HepG2 (cell line): ENCODE measurements around the gene CHPF. TPM values are rescaled to one million over a fixed set of nuclear protein-coding genes. Genes with fewer than 3 reads are reported as not detected.

Experiments used
- ARID2 ChIP-seq: sonication (generic); formaldehyde crosslinking; IDR thresholded peaks from 2 replicates; pipeline ENCODE4 v1.8.1; 2022; ENCODE audit warnings: mild to moderate bottlenecking, missing genetic modification reagents, borderline replicate concordance
- BHLHE40 ChIP-seq: IDR thresholded peaks from 2 replicates; pipeline ENCODE4 v1.6.1; 2011; ENCODE audit warnings: low read length, improper control_type of control experiment
- HNRNPL ChIP-seq: fragments of 200-400 bp; formaldehyde crosslinking; IDR thresholded peaks from 2 replicates; pipeline ENCODE4 v1.6.1; 2017; ENCODE audit warnings: mild to moderate bottlenecking, low read depth, low read length
- KMT2A ChIP-seq: sonication (generic); formaldehyde crosslinking; IDR thresholded peaks from 2 replicates; pipeline ENCODE4 v1.4.0; 2020; ENCODE audit warnings: missing genetic modification reagents
- MEF2D ChIP-seq: sonication (generic); formaldehyde crosslinking; IDR thresholded peaks from 2 replicates; pipeline ENCODE4 v1.5.1; 2020; ENCODE audit warnings: mild to moderate bottlenecking, missing genetic modification reagents
- MIER2 ChIP-seq: IDR thresholded peaks from 2 replicates; pipeline ENCODE4 v1.6.1; 2016; ENCODE audit warnings: missing biosample characterization, missing genetic modification reagents
- MXI1 ChIP-seq: IDR thresholded peaks from 3 replicates; pipeline ENCODE4 v1.6.1; 2012; ENCODE audit warnings: low read depth, low read length, inconsistent platforms, borderline replicate concordance
- NFE2L1 ChIP-seq: sonication (generic); formaldehyde crosslinking; IDR thresholded peaks from 2 replicates; pipeline ENCODE4 v1.4.0; 2020; ENCODE audit warnings: missing genetic modification reagents, mild to moderate bottlenecking, borderline replicate concordance
- PPARG ChIP-seq: conservative IDR thresholded peaks from 2 replicates; pipeline ENCODE4 v1.6.1; 2016; ENCODE audit warnings: missing biosample characterization, missing genetic modification reagents
- PRDM4 ChIP-seq: sonication (generic); formaldehyde crosslinking; IDR thresholded peaks from 2 replicates; pipeline ENCODE4 v1.9.0; 2021; ENCODE audit warnings: missing genetic modification reagents, borderline replicate concordance
- PREB ChIP-seq: sonication (generic); formaldehyde crosslinking; IDR thresholded peaks from 2 replicates; pipeline ENCODE4 v1.4.0; 2020; ENCODE audit warnings: missing genetic modification reagents
- SP5 ChIP-seq: IDR thresholded peaks from 2 replicates; pipeline ENCODE4 v1.6.1; 2016; ENCODE audit warnings: low read depth, borderline replicate concordance
- ZBTB20 ChIP-seq: sonication (generic); formaldehyde crosslinking; IDR thresholded peaks from 2 replicates; pipeline ENCODE4 v1.8.1; 2023; ENCODE audit warnings: missing genetic modification reagents, low read depth, mild to moderate bottlenecking, borderline replicate concordance
- ZFP82 ChIP-seq: sonication (generic); formaldehyde crosslinking; IDR thresholded peaks from 2 replicates; pipeline ENCODE4 v1.5.1; 2020; ENCODE audit warnings: mild to moderate bottlenecking, missing genetic modification reagents, borderline replicate concordance
- ZNF33A ChIP-seq: sonication (generic); formaldehyde crosslinking; IDR thresholded peaks from 2 replicates; pipeline ENCODE4 v1.5.1; 2020; ENCODE audit warnings: missing genetic modification reagents, mild to moderate bottlenecking, moderate library complexity, borderline replicate concordance
- ZNF383 ChIP-seq: sonication (generic); formaldehyde crosslinking; IDR thresholded peaks from 2 replicates; pipeline ENCODE4 v1.4.0; 2020; ENCODE audit warnings: missing genetic modification reagents, mild to moderate bottlenecking, borderline replicate concordance
- ZNF790 ChIP-seq: sonication (generic); formaldehyde crosslinking; IDR thresholded peaks from 2 replicates; pipeline ENCODE4 v1.8.0; 2022; ENCODE audit warnings: missing genetic modification reagents, mild to moderate bottlenecking, borderline replicate concordance
- polyA plus RNA-seq, 8 experiments: library from polyadenylated mRNA; depleted of rRNA in 3 of 8; stranded (reverse) in 7 of 8; unstranded in 1 of 8; fragments of >200 nt; fragmentation: Illumina TruSeq in 4 of 8; extraction: Trizol in 4 of 8; gene quantifications; 2 replicates each; pipeline versions ENCODE4 v1.2.1 to v1.2.3, GENCODE V29; 2011 to 2016; ENCODE audit warnings: low read depth in 4 of 8, missing spikeins in 1 of 8, mixed read lengths in 1 of 8; ENCODE audit not compliant: insufficient read depth in 1 of 8
- total RNA-seq, 5 experiments: library from RNA; depleted of rRNA; stranded (reverse); fragments of >200 nt; fragmentation: Illumina TruSeq; extraction: Trizol; gene quantifications; 2 replicates each; pipeline ENCODE4 v1.2.3, GENCODE V29; 2016; ENCODE audit warnings: low read depth in 1 of 5
- TF ChIP-seq, protein P1 (sequence below): sonication (generic); formaldehyde crosslinking; IDR thresholded peaks from 2 replicates; pipeline ENCODE4 v1.4.0; 2020; ENCODE audit warnings: missing genetic modification reagents, low read depth, mild to moderate bottlenecking, borderline replicate concordance
- TF ChIP-seq, protein P2 (sequence below): IDR thresholded peaks from 2 replicates; pipeline ENCODE4 v1.6.1; 2018; ENCODE audit warnings: missing genetic modification reagents

CHPF gene
- total and polyA plus RNA-seq, 2 of the 13 experiments (the other 11 are each of a cell fraction or from before 2014, with no cell fraction given) = 79.6 to 111 TPM

DNA sequence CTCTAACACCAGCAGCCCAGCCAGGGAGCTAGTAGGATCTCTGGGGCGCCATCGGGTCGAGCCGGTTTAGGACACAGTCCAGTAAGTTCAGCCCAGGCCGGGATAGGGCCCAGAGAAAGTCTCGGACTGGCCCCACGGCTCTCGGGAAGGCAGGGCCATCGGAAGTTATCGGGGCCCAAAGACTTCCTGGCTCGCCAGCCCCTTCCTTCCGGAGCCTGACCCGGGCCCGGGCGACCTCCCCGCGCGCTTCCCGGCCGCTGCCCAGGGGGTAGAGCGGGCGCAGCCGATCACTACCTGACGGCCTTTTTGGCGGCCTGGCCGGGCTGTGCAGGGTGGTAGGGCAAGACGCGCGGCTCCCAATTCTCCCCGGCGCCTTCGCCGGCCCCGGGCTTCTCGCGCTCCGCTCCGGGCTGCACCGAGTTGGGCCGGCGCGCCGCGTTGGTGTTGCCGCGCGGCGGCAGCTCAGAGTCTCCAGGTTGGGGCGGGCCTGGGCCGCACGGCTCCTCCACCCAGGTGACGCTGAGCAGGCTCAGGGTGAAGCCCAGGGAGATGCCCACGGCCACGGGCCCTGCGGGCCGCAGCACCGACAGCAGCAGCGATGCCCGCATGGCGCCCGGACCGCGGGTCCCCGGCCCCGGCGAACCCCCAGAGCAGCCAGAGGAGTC lies 546 bp downstream of the CHPF start (continued):
- no peak for TF ChIP-seq ZNF383 (CRISPR knock-in tag)
- TF ChIP-seq PRDM4 (CRISPR knock-in tag) = no peak
- 0 out of 2 replicates have a peak, but pooled peaks have one; percentile 35 for TF ChIP-seq PPARG (CRISPR knock-in tag)
- TF ChIP-seq, protein P1, sequence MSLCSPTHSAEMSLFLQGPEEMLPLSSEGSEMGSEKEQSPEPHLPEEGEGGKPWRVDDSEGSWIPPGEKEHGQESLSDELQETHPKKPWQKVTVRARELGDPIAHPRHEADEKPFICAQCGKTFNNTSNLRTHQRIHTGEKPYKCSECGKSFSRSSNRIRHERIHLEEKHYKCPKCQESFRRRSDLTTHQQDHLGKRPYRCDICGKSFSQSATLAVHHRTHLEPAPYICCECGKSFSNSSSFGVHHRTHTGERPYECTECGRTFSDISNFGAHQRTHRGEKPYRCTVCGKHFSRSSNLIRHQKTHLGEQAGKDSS (CRISPR knock-in tag) = no peak
- no peak for TF ChIP-seq SP5
- TF ChIP-seq HNRNPL = peak; percentile 47; the same call in 1 of the 2 replicates
- no peak for TF ChIP-seq BHLHE40
- TF ChIP-seq MIER2 (CRISPR knock-in tag) = no peak
- TF ChIP-seq, protein P2, sequence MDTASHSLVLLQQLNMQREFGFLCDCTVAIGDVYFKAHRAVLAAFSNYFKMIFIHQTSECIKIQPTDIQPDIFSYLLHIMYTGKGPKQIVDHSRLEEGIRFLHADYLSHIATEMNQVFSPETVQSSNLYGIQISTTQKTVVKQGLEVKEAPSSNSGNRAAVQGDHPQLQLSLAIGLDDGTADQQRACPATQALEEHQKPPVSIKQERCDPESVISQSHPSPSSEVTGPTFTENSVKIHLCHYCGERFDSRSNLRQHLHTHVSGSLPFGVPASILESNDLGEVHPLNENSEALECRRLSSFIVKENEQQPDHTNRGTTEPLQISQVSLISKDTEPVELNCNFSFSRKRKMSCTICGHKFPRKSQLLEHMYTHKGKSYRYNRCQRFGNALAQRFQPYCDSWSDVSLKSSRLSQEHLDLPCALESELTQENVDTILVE (CRISPR knock-in tag) = 0 out of 2 replicates have a peak, but pooled peaks have one; percentile 32
- TF ChIP-seq PREB = no peak
- no peak for TF ChIP-seq ZNF33A
- no peak for TF ChIP-seq NFE2L1
- no peak for TF ChIP-seq ZFP82 (CRISPR knock-in tag)
- TF ChIP-seq ARID2 = no peak
- TF ChIP-seq ZNF790 (CRISPR knock-in tag) = no peak
- TF ChIP-seq MXI1 = no peak
- peak; percentile 45; the same call in 1 of the 2 replicates for TF ChIP-seq KMT2A (CRISPR knock-in tag)
- TF ChIP-seq ZBTB20 (CRISPR knock-in tag) = no peak
- no peak for TF ChIP-seq MEF2D (CRISPR knock-in tag)
